Upper lobe of right lung (tissue), 1 donor: Measurements from ENCODE around the gene HS2ST1. TPM values are rescaled to one million over a fixed set of nuclear protein-coding genes. Genes with fewer than 3 reads are reported as not detected.

Experiments used
- ATAC-seq: fragments of 200-7000 bp; cut with Tn5 transposase; one replicate; pipeline ENCODE4 v1.9.1; 2020; ENCODE audit warnings: mild to moderate bottlenecking, moderate library complexity
- DNase-seq: peaks from one replicate; pipeline ENCODE4 v3.0.0-alpha.2; 2020
- H3K27ac ChIP-seq: fragments of 200-600 bp; one replicate; pipeline ENCODE4 v1.8.0; 2022
- H3K27me3 ChIP-seq: fragments of 200-600 bp; one replicate; pipeline ENCODE4 v1.8.0; 2022; ENCODE audit warnings: mild to moderate bottlenecking
- H3K36me3 ChIP-seq: fragments of 200-600 bp; one replicate; pipeline ENCODE4 v1.8.0; 2022
- H3K4me1 ChIP-seq: fragments of 200-600 bp; one replicate; pipeline ENCODE4 v1.8.0; 2022
- H3K4me3 ChIP-seq: fragments of 200-600 bp; one replicate; pipeline ENCODE4 v1.8.0; 2022; ENCODE audit warnings: mild to moderate bottlenecking
- H3K9me3 ChIP-seq: fragments of 200-600 bp; one replicate; pipeline ENCODE4 v1.8.0; 2022
- CTCF ChIP-seq: fragments of 200-600 bp; IDR thresholded peaks from one replicate; pipeline ENCODE4 v1.8.0; 2022; ENCODE audit warnings: antibody characterized with exemption
- intact Hi-C: fragments of 100-400 bp; cut with DNase I; formaldehyde crosslinking; loops from one replicate; pipeline ENCODE4 v1.11.0; 2022
- total RNA-seq: library from RNA; stranded (reverse); fragmentation: NEBNext Ultra II Directional; extraction: Animal tissue kit (Norgen Biotek cat#: 25700); gene quantifications from one replicate; pipeline ENCODE4 v1.2.1, GENCODE V29; 2021
- donor health status: DM: no; HTN: yes; CAD: no; lungs with severe emphysema.

The HS2ST1 gene
- total RNA-seq, 1 donor from 2014 or later: 19.9 TPM

GRCh38 chr1:86915737-86916235 is 1.4 kb downstream of the HS2ST1 start:
- peak overlapping the region; percentile 64 for H3K4me3 ChIP-seq
- peak overlapping the region; percentile 80 for H3K27ac ChIP-seq
- ATAC-seq (no peak), DNase-seq (no peak)
- H3K9me3 ChIP-seq: no peaks in the 10 kb centered on the region
- peaks cover 13% of the 10 kb centered on the region for H3K4me1 ChIP-seq
- TF ChIP-seq CTCF: no peak
- no peaks in the 10 kb centered on the region for H3K36me3 ChIP-seq
- no peaks in the 10 kb centered on the region for H3K27me3 ChIP-seq
- intact Hi-C loops: no loop called here

DNA sequence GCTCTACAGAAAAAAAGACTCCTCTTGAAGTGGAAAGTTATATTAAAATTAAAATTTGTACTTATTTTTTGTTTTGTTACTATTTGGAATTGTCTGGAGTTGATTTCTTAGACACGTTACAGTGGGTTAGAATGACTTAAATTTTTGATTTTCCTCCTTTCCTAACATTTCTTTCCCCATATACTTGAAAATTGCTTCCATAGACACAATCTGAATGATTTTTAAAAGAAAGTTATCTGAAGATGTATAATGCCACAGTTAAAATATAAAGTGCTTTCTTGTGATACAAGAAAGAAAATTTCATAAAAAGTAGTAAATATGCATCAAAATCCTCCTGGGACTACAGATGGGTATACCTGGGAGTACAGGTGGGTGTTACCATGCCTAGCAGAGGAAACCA is 2.3 kb downstream of the HS2ST1 start:
- Histone ChIP-seq H3K27ac (no peak overlapping the region), H3K4me3 (no peak overlapping the region), H3K4me1 (peaks cover 13% of the 10 kb centered on the region), H3K27me3 (no peaks in the 10 kb centered on the region), H3K9me3 (no peaks in the 10 kb centered on the region), H3K36me3 (no peaks in the 10 kb centered on the region)
- intact Hi-C loops: no loop called here
- DNase-seq (no peak), ATAC-seq (no peak)
- no peak for TF ChIP-seq CTCF

DNA sequence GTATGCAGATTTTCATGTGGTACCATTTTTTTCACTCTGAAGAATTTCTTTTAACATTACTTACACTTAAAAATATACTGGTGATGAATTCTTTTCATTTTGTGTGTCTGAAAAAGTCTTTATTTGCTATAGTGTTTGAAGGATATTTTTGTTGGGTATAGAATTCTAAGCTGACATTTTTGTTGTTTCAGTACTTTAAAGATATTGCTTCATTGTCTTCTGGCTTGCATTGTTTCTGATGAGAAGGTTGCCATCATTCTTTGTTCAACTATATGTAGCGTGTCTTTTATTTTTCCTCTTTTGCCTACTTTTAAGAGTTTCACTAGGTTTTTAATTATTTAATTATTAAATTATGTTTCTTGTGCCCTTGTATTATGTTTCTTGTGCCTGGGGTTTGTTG is 8.0 kb downstream of the HS2ST1 start:
- Histone ChIP-seq H3K4me3 (no peak overlapping the region), H3K9me3 (no peaks in the 10 kb centered on the region), H3K4me1 (no peaks in the 10 kb centered on the region), H3K27me3 (no peaks in the 10 kb centered on the region), H3K36me3 (no peaks in the 10 kb centered on the region), H3K27ac (no peak overlapping the region)
- ATAC-seq (no peak), DNase-seq (no peak)
- no peak for TF ChIP-seq CTCF
- intact Hi-C loops: no loop called here

DNA sequence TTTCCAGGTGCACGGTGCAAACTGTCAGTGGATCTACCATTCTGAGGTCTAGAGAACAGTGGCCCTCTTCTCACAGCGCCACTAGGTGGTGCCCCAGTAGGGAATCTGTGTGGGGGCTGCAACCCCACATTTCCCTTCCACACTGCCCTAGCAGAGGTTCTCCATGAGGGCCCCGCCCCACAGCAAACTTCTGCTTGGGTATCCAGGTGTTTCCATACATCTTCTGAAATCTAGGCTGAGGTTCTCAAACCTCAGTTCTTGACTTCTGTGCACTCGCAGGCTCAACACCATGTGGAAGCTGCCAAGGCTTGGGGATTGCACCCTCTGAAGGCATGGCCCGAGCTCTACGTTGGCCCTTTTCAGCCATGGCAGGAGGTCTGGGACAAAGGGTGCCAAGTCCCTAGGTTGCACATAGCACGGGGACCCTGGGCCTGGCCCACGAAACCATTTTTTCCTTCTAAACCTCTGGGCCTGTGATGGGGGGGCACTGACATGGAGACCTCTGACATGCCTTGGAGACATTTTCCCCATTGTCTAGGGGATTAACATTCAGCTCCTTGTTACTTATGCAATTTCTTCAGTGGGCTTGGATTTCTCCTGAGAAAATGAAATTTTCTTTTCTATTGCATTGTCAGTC is 10.0 kb downstream of the HS2ST1 start:
- TF ChIP-seq CTCF: no peak
- Histone ChIP-seq H3K4me3 (no peak overlapping the region), H3K9me3 (no peaks in the 10 kb centered on the region), H3K27ac (no peak overlapping the region), H3K4me1 (no peaks in the 10 kb centered on the region), H3K36me3 (no peaks in the 10 kb centered on the region), H3K27me3 (no peaks in the 10 kb centered on the region)
- DNase-seq: no peak
- intact Hi-C loops: no loop called here
- ATAC-seq: no peak

DNA sequence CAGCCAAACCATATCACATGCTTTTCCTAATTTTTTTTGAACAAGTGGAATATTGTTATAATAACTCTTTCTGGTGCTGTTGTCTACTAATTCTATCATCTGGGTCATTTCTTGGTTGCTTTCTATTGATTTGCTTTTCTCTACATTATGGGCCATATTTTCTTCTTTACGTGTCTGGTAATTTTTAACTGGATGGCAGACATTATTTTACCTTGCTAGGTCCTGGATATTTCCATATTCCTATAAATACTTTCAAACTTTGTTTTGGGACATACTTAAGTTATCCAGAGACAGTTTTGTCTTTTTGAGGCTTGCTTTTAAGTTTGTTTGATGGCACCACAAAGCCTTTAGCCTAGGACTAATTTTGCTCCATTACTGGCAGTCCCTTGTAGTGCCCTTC is 11.3 kb downstream of the HS2ST1 start:
- no peaks in the 10 kb centered on the region for H3K27me3 ChIP-seq
- ATAC-seq: no peak

More for the DNA sequence above, 11.3 kb downstream of the HS2ST1 start:
- TF ChIP-seq CTCF: no peak
- no peak for DNase-seq
- Histone ChIP-seq H3K36me3 (no peaks in the 10 kb centered on the region), H3K9me3 (no peaks in the 10 kb centered on the region), H3K27ac (no peak overlapping the region), H3K4me3 (no peak overlapping the region), H3K4me1 (no peaks in the 10 kb centered on the region)
- intact Hi-C loops: no loop called here
